Skeletal muscle satellite cell (primary cell): ENCODE data around the gene GRIK2.

Source experiments
- H3K27me3 ChIP-seq: 2 replicates; pipeline ENCODE4 v1.7.0; 2013; ENCODE audit warnings: low read length; ENCODE audit not compliant: control insufficient read depth, insufficient read depth
- H3K36me3 ChIP-seq: 2 replicates; pipeline ENCODE4 v1.7.0; 2013; ENCODE audit warnings: mild to moderate bottlenecking, control low read depth, low read length; ENCODE audit not compliant: insufficient read depth
- H3K4me1 ChIP-seq: 2 replicates; pipeline ENCODE4 v1.7.0; 2013; ENCODE audit warnings: low read length; ENCODE audit not compliant: control insufficient read depth, insufficient read depth
- H3K4me2 ChIP-seq: 2 replicates; pipeline ENCODE4 v1.7.0; 2013; ENCODE audit warnings: mild to moderate bottlenecking, low read length
- H3K4me3 ChIP-seq: 2 replicates; pipeline ENCODE4 v1.7.0; 2013; ENCODE audit warnings: low read length
- H3K9ac ChIP-seq: 2 replicates; pipeline ENCODE4 v1.7.0; 2013; ENCODE audit warnings: mild to moderate bottlenecking, low read depth, low read length, moderate library complexity
- H3K9me3 ChIP-seq: replicated peaks from 2 replicates; pipeline ENCODE4 v1.7.0; 2013; ENCODE audit warnings: mild to moderate bottlenecking, control low read depth, low read length

The GRIK2 gene

GRCh38 chr6:101645770-101646169, 252.3 kb downstream of the GRIK2 start:
- H3K9ac ChIP-seq = no peak overlapping the region
- H3K9me3 ChIP-seq = no peaks in the 10 kb centered on the region
- no peak overlapping the region for H3K4me3 ChIP-seq
- no peaks in the 10 kb centered on the region for H3K4me1 ChIP-seq
- H3K27me3 ChIP-seq = no peaks in the 10 kb centered on the region
- no peaks in the 10 kb centered on the region for H3K36me3 ChIP-seq
- H3K4me2 ChIP-seq = no peak overlapping the region

GRCh38 chr6:101650402-101651100, 257.0 kb downstream of the GRIK2 start:
- H3K9me3 ChIP-seq = no peaks in the 10 kb centered on the region
- no peaks in the 10 kb centered on the region for H3K36me3 ChIP-seq
- no peaks in the 10 kb centered on the region for H3K4me1 ChIP-seq
- H3K27me3 ChIP-seq = no peaks in the 10 kb centered on the region
- H3K4me2 ChIP-seq = no peak overlapping the region
- H3K4me3 ChIP-seq = no peak overlapping the region
- no peak overlapping the region for H3K9ac ChIP-seq

GRCh38 chr6:101652079-101652478, 258.6 kb downstream of the GRIK2 start:
- H3K4me3 ChIP-seq = no peak overlapping the region
- H3K4me1 ChIP-seq = no peaks in the 10 kb centered on the region
- no peak overlapping the region for H3K9ac ChIP-seq

GRCh38 chr6:101655109-101655508, 261.6 kb downstream of the GRIK2 start:
- Histone ChIP-seq H3K4me1 (no peaks in the 10 kb centered on the region), H3K4me2 (no peak overlapping the region), H3K9me3 (no peaks in the 10 kb centered on the region), H3K9ac (no peak overlapping the region), H3K36me3 (no peaks in the 10 kb centered on the region), H3K4me3 (no peak overlapping the region), H3K27me3 (no peaks in the 10 kb centered on the region)

More at GRCh38 chr6:101652079-101652478, 258.6 kb downstream of the GRIK2 start:
- Histone ChIP-seq H3K27me3 (no peaks in the 10 kb centered on the region), H3K4me2 (no peak overlapping the region), H3K9me3 (no peaks in the 10 kb centered on the region), H3K36me3 (no peaks in the 10 kb centered on the region)

- no peaks in the 10 kb centered on the region for H3K27me3 ChIP-seq
- peaks cover 5% of the 10 kb centered on the region for H3K4me1 ChIP-seq
- no peak overlapping the region for H3K9ac ChIP-seq
- no peaks in the 10 kb centered on the region for H3K9me3 ChIP-seq
- H3K36me3 ChIP-seq = no peaks in the 10 kb centered on the region
- no peak overlapping the region for H3K4me2 ChIP-seq
- no peak overlapping the region for H3K4me3 ChIP-seq
Measured at GRCh38 chr6:101662111-101662897, 268.8 kb downstream of the GRIK2 start.

GRCh38 chr6:101663100-101663499, 269.6 kb downstream of the GRIK2 start:
- no peaks in the 10 kb centered on the region for H3K9me3 ChIP-seq
- no peak overlapping the region for H3K4me3 ChIP-seq
- peaks cover 8% of the 10 kb centered on the region for H3K4me1 ChIP-seq
- H3K27me3 ChIP-seq = no peaks in the 10 kb centered on the region
- no peaks in the 10 kb centered on the region for H3K36me3 ChIP-seq
- no peak overlapping the region for H3K9ac ChIP-seq
- H3K4me2 ChIP-seq = no peak overlapping the region

GRCh38 chr6:101666256-101666655, 272.7 kb downstream of the GRIK2 start:
- Histone ChIP-seq H3K4me3 (no peak overlapping the region), H3K4me1 (peaks cover 10% of the 10 kb centered on the region)

GRCh38 chr6:101668496-101669030, 275.1 kb downstream of the GRIK2 start:
- H3K9ac ChIP-seq = no peak overlapping the region
- H3K4me3 ChIP-seq = no peak overlapping the region
- H3K4me1 ChIP-seq = peaks cover 10% of the 10 kb centered on the region
- no peak overlapping the region for H3K4me2 ChIP-seq
- H3K36me3 ChIP-seq = no peaks in the 10 kb centered on the region
- no peaks in the 10 kb centered on the region for H3K27me3 ChIP-seq
- H3K9me3 ChIP-seq = no peaks in the 10 kb centered on the region

More at GRCh38 chr6:101666256-101666655, 272.7 kb downstream of the GRIK2 start:
- Histone ChIP-seq H3K27me3 (no peaks in the 10 kb centered on the region), H3K9ac (no peak overlapping the region), H3K9me3 (no peaks in the 10 kb centered on the region), H3K36me3 (no peaks in the 10 kb centered on the region), H3K4me2 (no peak overlapping the region)

GRCh38 chr6:101676187-101676586, 282.7 kb downstream of the GRIK2 start:
- Histone ChIP-seq H3K36me3 (no peaks in the 10 kb centered on the region), H3K4me3 (no peak overlapping the region), H3K27me3 (no peaks in the 10 kb centered on the region), H3K4me2 (no peak overlapping the region), H3K9me3 (no peaks in the 10 kb centered on the region), H3K4me1 (peaks cover 9% of the 10 kb centered on the region), H3K9ac (no peak overlapping the region)

- no peak overlapping the region for H3K4me2 ChIP-seq
- H3K4me3 ChIP-seq = no peak overlapping the region
- H3K27me3 ChIP-seq = no peaks in the 10 kb centered on the region
- no peak overlapping the region for H3K9ac ChIP-seq
- no peaks in the 10 kb centered on the region for H3K9me3 ChIP-seq
- H3K36me3 ChIP-seq = no peaks in the 10 kb centered on the region
- no peaks in the 10 kb centered on the region for H3K4me1 ChIP-seq
Measured at GRCh38 chr6:101682937-101683336, 289.4 kb downstream of the GRIK2 start.

GRCh38 chr6:101683884-101684283, 290.4 kb downstream of the GRIK2 start:
- H3K4me2 ChIP-seq = no peak overlapping the region

More at GRCh38 chr6:101683884-101684283, 290.4 kb downstream of the GRIK2 start:
- Histone ChIP-seq H3K4me1 (no peaks in the 10 kb centered on the region), H3K27me3 (no peaks in the 10 kb centered on the region), H3K4me3 (no peak overlapping the region), H3K9ac (no peak overlapping the region), H3K36me3 (no peaks in the 10 kb centered on the region), H3K9me3 (no peaks in the 10 kb centered on the region)
